ENCODE measurements around the gene ARHGAP28. TPM values are rescaled to one million over a fixed set of nuclear protein-coding genes. Genes with fewer than 3 reads are reported as not detected.
A peak's percentile ranks its signal among the peaks of the same experiment; 100 is the strongest.

ARHGAP28 gene
- total and polyA plus RNA-seq, 2 experiments from 2014 or later: 0.20 TPM; not detected in 1

DNA sequence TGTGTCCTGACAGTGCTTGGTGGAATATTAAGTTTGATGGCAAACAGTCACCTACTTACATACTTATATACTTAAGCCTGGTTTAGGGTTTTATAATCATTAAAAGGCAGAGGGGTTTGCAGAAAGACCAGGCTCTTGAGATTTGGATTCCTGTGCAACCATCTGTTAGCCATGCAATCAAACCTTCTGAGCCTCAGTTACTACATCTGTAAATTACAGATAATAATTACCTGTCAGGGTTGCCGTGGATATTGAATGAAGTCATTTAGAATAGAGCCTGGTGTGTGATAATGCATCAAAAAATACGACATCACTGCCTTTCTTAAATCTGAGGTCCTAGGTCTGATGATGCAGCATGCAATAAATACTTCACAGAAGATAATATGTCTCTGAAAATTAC, 152.9 kb downstream of the ARHGAP28 start:
- Histone ChIP-seq H4K20me1 (ENCODE audit: insufficient read depth) (no peaks in the 10 kb centered on the region), H3K27ac (no peak overlapping the region), H2AFZ (no peak overlapping the region), H3K9me3 (ENCODE audit: low read depth) (no peaks in the 10 kb centered on the region), H3K79me2 (ENCODE audit: insufficient read depth) (no peaks in the 10 kb centered on the region), H3K9ac (no peak overlapping the region), H3K4me2 (ENCODE audit: unreplicated experiment) (no peak overlapping the region), H3K27me3 (replicated peaks; ENCODE audit: insufficient read depth) (peaks cover 63% of the 10 kb centered on the region), H3K4me3 (no peak overlapping the region), H3K9me2 (ENCODE audit: insufficient read depth) (no peaks in the 10 kb centered on the region), H3K4me1 (ENCODE audit: insufficient read depth) (no peaks in the 10 kb centered on the region), H3K36me3 (ENCODE audit: low read depth) (no peaks in the 10 kb centered on the region), H3F3A (ENCODE audit: insufficient read depth) (no peaks in the 10 kb centered on the region)
- no peak for TF ChIP-seq EZH2 (IDR thresholded peaks at IDR 0.05; ENCODE audit: insufficient read depth, poor library complexity, severe bottlenecking)
- TF ChIP-seq EZH2phosphoT487 (IDR thresholded peaks at IDR 0.05; ENCODE audit: insufficient read depth, low read depth): no peak
- no peak for DNase-seq
- in situ Hi-C loops (cut with MboI): loop anchor here (10.0 to 25.0 kb wide), 2 partner anchors 348 to 995 kb away; partner anchors contain the start of gene TMEM200C
- 53% methylated on average over 2 of the region's 2 CpGs for WGBS, 2 experiments (ENCODE audit: low coverage in 1 of 2, low lambda C conversion rate in 2 of 2, missing lambda C conversion rate in 2 of 2)

DNA sequence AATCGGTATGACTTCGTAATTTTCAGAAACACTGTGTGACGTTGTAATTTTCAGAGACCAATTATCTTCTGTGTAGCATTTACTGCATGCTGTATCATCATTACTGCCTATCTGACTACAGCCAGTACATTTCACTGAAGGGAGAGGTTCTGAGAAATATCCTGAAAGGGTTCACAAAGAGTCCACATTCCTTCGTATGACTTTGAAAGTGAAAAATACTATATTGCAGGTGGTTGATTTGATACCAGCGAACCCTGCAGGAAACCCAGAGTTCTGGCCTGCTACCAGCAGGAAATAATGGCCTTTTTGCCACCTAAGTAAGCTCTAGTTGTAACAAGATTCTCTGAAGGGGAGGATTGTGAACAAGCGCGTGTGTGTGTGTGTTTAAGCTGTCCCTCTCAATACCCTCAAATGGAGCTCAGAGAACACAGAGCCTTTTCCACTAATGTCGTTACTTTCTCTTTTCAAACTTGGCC, 155.5 kb downstream of the ARHGAP28 start:
- WGBS, 2 experiments (ENCODE audit: low coverage in 1 of 2, low lambda C conversion rate in 2 of 2, missing lambda C conversion rate in 2 of 2): 6% methylated on average over 8 of the region's 8 CpGs
- Histone ChIP-seq H3K9ac (no peak overlapping the region), H2AFZ (peak overlapping the region; percentile 37; the same call in 1 of the 2 replicates), H3K9me2 (ENCODE audit: insufficient read depth) (no peaks in the 10 kb centered on the region), H3K79me2 (ENCODE audit: insufficient read depth) (no peaks in the 10 kb centered on the region), H3K4me2 (ENCODE audit: unreplicated experiment) (peak overlapping the region; percentile 16), H3K4me1 (ENCODE audit: insufficient read depth) (no peaks in the 10 kb centered on the region), H3K27ac (no peak overlapping the region), H3F3A (ENCODE audit: insufficient read depth) (no peaks in the 10 kb centered on the region), H3K9me3 (ENCODE audit: low read depth) (no peaks in the 10 kb centered on the region), H3K4me3 (no peak overlapping the region), H3K36me3 (ENCODE audit: low read depth) (no peaks in the 10 kb centered on the region), H3K27me3 (replicated peaks; ENCODE audit: insufficient read depth) (peaks cover 57% of the 10 kb centered on the region), H4K20me1 (ENCODE audit: insufficient read depth) (no peaks in the 10 kb centered on the region)
- in situ Hi-C loops (cut with MboI): loop anchor here (10.0 to 25.0 kb wide), 2 partner anchors 350 to 998 kb away; partner anchors contain the start of gene TMEM200C
- DNase-seq: peak; percentile 2
- no peak for TF ChIP-seq EZH2 (IDR thresholded peaks at IDR 0.05; ENCODE audit: insufficient read depth, poor library complexity, severe bottlenecking)
- no peak for TF ChIP-seq EZH2phosphoT487 (IDR thresholded peaks at IDR 0.05; ENCODE audit: insufficient read depth, low read depth)

GRCh38 chr18:6885992-6886796, 156.7 kb downstream of the ARHGAP28 start:
- in situ Hi-C loops (cut with MboI): loop anchor here (10.0 to 25.0 kb wide), 2 partner anchors 351 to 999 kb away; partner anchors contain the start of gene TMEM200C
- H3K4me1 ChIP-seq (ENCODE audit: insufficient read depth): no peaks in the 10 kb centered on the region
- H3K4me2 ChIP-seq (ENCODE audit: unreplicated experiment): no peak overlapping the region
- DNase-seq: peak; percentile 72
- H2AFZ ChIP-seq: no peak overlapping the region
- no peaks in the 10 kb centered on the region for H4K20me1 ChIP-seq (ENCODE audit: insufficient read depth)
- 1 to 3% methylated on average over 4 of the region's 4 CpGs for whole genome bisulfite sequencing, 2 experiments (ENCODE audit: low coverage in 1 of 2, low lambda C conversion rate in 2 of 2, missing lambda C conversion rate in 2 of 2)
- H3K79me2 ChIP-seq (ENCODE audit: insufficient read depth): no peaks in the 10 kb centered on the region
- H3K27me3 ChIP-seq (replicated peaks; ENCODE audit: insufficient read depth): peaks cover 45% of the 10 kb centered on the region
- H3K9me2 ChIP-seq (ENCODE audit: insufficient read depth): no peaks in the 10 kb centered on the region
- no peaks in the 10 kb centered on the region for H3K9me3 ChIP-seq (ENCODE audit: low read depth)
- H3K27ac ChIP-seq: no peak overlapping the region
- no peaks in the 10 kb centered on the region for H3K36me3 ChIP-seq (ENCODE audit: low read depth)
- H3K9ac ChIP-seq: no peak overlapping the region
- H3K4me3 ChIP-seq: no peak overlapping the region
- TF ChIP-seq EZH2 (IDR thresholded peaks at IDR 0.05; ENCODE audit: insufficient read depth, poor library complexity, severe bottlenecking): no peak
- TF ChIP-seq EZH2phosphoT487 (IDR thresholded peaks at IDR 0.05; ENCODE audit: insufficient read depth, low read depth): no peak
- no peaks in the 10 kb centered on the region for H3F3A ChIP-seq (ENCODE audit: insufficient read depth)

- H3K9ac ChIP-seq: no peak overlapping the region
- no peaks in the 10 kb centered on the region for H4K20me1 ChIP-seq (ENCODE audit: insufficient read depth)
- no peaks in the 10 kb centered on the region for H3K36me3 ChIP-seq (ENCODE audit: low read depth)
- no peak overlapping the region for H2AFZ ChIP-seq
- in situ Hi-C loops (cut with MboI): loop anchor here (10.0 to 25.0 kb wide), 2 partner anchors 352 to 1000 kb away; partner anchors contain the start of gene TMEM200C
- no peaks in the 10 kb centered on the region for H3K9me3 ChIP-seq (ENCODE audit: low read depth)
- no peaks in the 10 kb centered on the region for H3K9me2 ChIP-seq (ENCODE audit: insufficient read depth)
- H3F3A ChIP-seq (ENCODE audit: insufficient read depth): no peaks in the 10 kb centered on the region
- H3K79me2 ChIP-seq (ENCODE audit: insufficient read depth): no peaks in the 10 kb centered on the region
- peaks cover 40% of the 10 kb centered on the region for H3K27me3 ChIP-seq (replicated peaks; ENCODE audit: insufficient read depth)
- H3K27ac ChIP-seq: no peak overlapping the region
- H3K4me3 ChIP-seq: no peak overlapping the region
- no peak for DNase-seq
- WGBS, 2 experiments (ENCODE audit: low coverage in 1 of 2, low lambda C conversion rate in 2 of 2, missing lambda C conversion rate in 2 of 2): 51 to 71% methylated on average over 6 of the region's 6 CpGs
- no peak overlapping the region for H3K4me2 ChIP-seq (ENCODE audit: unreplicated experiment)
- no peaks in the 10 kb centered on the region for H3K4me1 ChIP-seq (ENCODE audit: insufficient read depth)
- no peak for TF ChIP-seq EZH2phosphoT487 (IDR thresholded peaks at IDR 0.05; ENCODE audit: insufficient read depth, low read depth)
- no peak for TF ChIP-seq EZH2 (IDR thresholded peaks at IDR 0.05; ENCODE audit: insufficient read depth, poor library complexity, severe bottlenecking)
Measured at GRCh38 chr18:6886797-6887330, 157.3 kb downstream of the ARHGAP28 start.

Measured in GM23248 (cell line).